Smooth muscle cell (in vitro differentiated cells): Measurements from ENCODE around the gene PUM1. TPM values are rescaled to one million over a fixed set of nuclear protein-coding genes. Genes with fewer than 3 reads are reported as not detected.

Source experiments
- DNase-seq: peaks from one replicate; lab custom pipeline; 2025; ENCODE audit not compliant: unreplicated experiment; lab: John Stamatoyannopoulos, UW
- H2AFZ ChIP-seq: fragments of 200-600 bp; sonication (generic); 2 replicates; pipeline ENCODE4 v1.6.0; 2016; ENCODE audit warnings: antibody characterized with exemption, low read depth, mild to moderate bottlenecking
- H3F3A ChIP-seq: fragments of 200-600 bp; sonication (generic); 2 replicates; pipeline ENCODE4 v1.6.0; 2017; ENCODE audit warnings: antibody characterized with exemption, low read depth
- H3K27ac ChIP-seq: fragments of 200-600 bp; sonication (generic); 2 replicates; pipeline ENCODE4 v1.5.1; 2016; ENCODE audit warnings: low read depth, mild to moderate bottlenecking
- H3K27me3 ChIP-seq: fragments of 200-600 bp; sonication (generic); 2 replicates; pipeline ENCODE4 v1.6.1; 2016; ENCODE audit warnings: low read depth, mild to moderate bottlenecking
- H3K36me3 ChIP-seq: fragments of 200-600 bp; sonication (generic); 2 replicates; pipeline ENCODE4 v1.5.1; 2016; ENCODE audit warnings: low read depth
- H3K4me1 ChIP-seq: fragments of 200-600 bp; sonication (generic); 2 replicates; pipeline ENCODE4 v1.5.1; 2016; ENCODE audit warnings: low read depth
- H3K4me2 ChIP-seq: fragments of 200-600 bp; sonication (generic); 2 replicates; pipeline ENCODE4 v1.6.0; 2016; ENCODE audit warnings: mild to moderate bottlenecking
- H3K4me3 ChIP-seq: fragments of 200-600 bp; sonication (generic); 2 replicates; pipeline ENCODE4 v1.5.1; 2016; ENCODE audit warnings: mild to moderate bottlenecking
- H3K79me2 ChIP-seq: fragments of 200-600 bp; sonication (generic); 2 replicates; pipeline ENCODE4 v1.6.0; 2016; ENCODE audit warnings: low read depth, mild to moderate bottlenecking
- H3K9ac ChIP-seq: fragments of 200-600 bp; sonication (generic); 2 replicates; pipeline ENCODE4 v1.6.0; 2016; ENCODE audit warnings: low read depth
- H3K9me3 ChIP-seq: fragments of 200-600 bp; sonication (generic); replicated peaks from 2 replicates; pipeline ENCODE4 v1.5.1; 2016; ENCODE audit warnings: low read depth
- H4K20me1 ChIP-seq: fragments of 200-600 bp; sonication (generic); 2 replicates; pipeline ENCODE4 v1.6.0; 2016; ENCODE audit warnings: low read depth
- WGBS: methylation state at CpG from one replicate; pipeline ENCODE4 v1.1.7; 2016; ENCODE audit warnings: low lambda C conversion rate; 5-methylcytosine and 5-hydroxymethylcytosine counted together
- polyA plus RNA-seq: library from polyadenylated mRNA; unstranded; fragments of >200 nt; fragmentation: Nextera tagmentation; extraction: Ambion mirVana; gene quantifications from 2 replicates; pipeline ENCODE4 v1.2.1, GENCODE V29; 2016
- total RNA-seq: library from RNA; depleted of rRNA; stranded (reverse); fragments of >200 nt; gene quantifications from 2 replicates; pipeline ENCODE4 v1.2.3, GENCODE V29; 2014
- TF ChIP-seq, protein P1 (sequence below): fragments of 200-600 bp; sonication (generic); IDR thresholded peaks from 2 replicates; pipeline ENCODE4 v1.5.1; 2017; ENCODE audit warnings: borderline replicate concordance, mild to moderate bottlenecking, antibody characterized with exemption; ENCODE audit not compliant: insufficient read depth, poor library complexity, severe bottlenecking

The PUM1 gene
- total and polyA plus RNA-seq, 2 experiments from 2014 or later: 49.0 to 78.2 TPM

- H3K4me2 ChIP-seq: no peak overlapping the region
Measured at GRCh38 chr1:31013187-31013864, 52.2 kb downstream of the PUM1 start.

DNA sequence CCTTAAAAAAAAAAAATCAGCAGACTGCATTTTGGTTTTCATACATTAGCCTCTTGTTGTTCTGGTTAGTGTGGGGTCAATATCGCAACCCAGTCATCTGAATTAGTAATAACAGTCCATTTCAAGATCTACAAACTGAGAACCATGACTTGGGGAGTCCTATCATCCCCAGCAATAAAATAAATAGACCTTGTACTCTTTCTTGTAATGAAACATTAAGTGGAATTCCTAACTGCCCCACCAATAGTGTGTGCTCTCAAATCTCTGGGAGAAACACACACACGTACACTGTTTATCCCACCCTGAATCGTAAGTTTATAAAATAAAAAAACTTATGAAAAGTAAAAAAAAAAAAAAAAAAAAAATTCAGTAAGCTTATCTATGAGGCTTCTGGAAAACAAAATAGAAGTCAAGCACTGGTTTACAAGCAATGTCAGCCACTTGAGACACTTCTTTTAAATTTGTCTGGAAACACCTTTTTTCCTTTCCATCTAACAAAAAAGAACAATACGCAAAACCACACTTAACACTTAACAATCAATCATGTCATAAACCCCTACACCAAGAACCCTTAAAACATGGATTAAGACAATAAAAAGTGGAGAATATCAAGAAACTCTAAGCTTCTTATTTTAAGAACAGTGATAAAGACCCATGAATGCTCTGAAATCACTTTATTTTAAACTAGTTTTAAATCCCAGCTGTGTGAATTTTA, 53.1 kb downstream of the PUM1 start:
- Histone ChIP-seq H3K27me3 (no peaks in the 10 kb centered on the region), H3K9ac (no peak overlapping the region), H3K79me2 (peaks cover 96% of the 10 kb centered on the region), H4K20me1 (peaks cover 100% of the 10 kb centered on the region), H3K4me2 (no peak overlapping the region), H2AFZ (no peak overlapping the region), H3F3A (peaks cover 25% of the 10 kb centered on the region), H3K9me3 (no peaks in the 10 kb centered on the region), H3K4me1 (peaks cover 29% of the 10 kb centered on the region), H3K4me3 (no peak overlapping the region), H3K27ac (peak overlapping the region; percentile 8), H3K36me3 (no peaks in the 10 kb centered on the region)
- WGBS: 90% methylated on average over 4 of the region's 4 CpGs
- TF ChIP-seq, protein P1, sequence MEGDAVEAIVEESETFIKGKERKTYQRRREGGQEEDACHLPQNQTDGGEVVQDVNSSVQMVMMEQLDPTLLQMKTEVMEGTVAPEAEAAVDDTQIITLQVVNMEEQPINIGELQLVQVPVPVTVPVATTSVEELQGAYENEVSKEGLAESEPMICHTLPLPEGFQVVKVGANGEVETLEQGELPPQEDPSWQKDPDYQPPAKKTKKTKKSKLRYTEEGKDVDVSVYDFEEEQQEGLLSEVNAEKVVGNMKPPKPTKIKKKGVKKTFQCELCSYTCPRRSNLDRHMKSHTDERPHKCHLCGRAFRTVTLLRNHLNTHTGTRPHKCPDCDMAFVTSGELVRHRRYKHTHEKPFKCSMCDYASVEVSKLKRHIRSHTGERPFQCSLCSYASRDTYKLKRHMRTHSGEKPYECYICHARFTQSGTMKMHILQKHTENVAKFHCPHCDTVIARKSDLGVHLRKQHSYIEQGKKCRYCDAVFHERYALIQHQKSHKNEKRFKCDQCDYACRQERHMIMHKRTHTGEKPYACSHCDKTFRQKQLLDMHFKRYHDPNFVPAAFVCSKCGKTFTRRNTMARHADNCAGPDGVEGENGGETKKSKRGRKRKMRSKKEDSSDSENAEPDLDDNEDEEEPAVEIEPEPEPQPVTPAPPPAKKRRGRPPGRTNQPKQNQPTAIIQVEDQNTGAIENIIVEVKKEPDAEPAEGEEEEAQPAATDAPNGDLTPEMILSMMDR: no peak
- no peak for DNase-seq

More at GRCh38 chr1:31013187-31013864, 52.2 kb downstream of the PUM1 start:
- Histone ChIP-seq H3K4me1 (peaks cover 30% of the 10 kb centered on the region), H3K4me3 (no peak overlapping the region), H3K9me3 (no peaks in the 10 kb centered on the region), H3K36me3 (no peaks in the 10 kb centered on the region), H3K9ac (no peak overlapping the region), H3F3A (peaks cover 19% of the 10 kb centered on the region), H3K27me3 (no peaks in the 10 kb centered on the region), H4K20me1 (peaks cover 100% of the 10 kb centered on the region), H3K27ac (peak overlapping the region; percentile 26), H2AFZ (no peak overlapping the region), H3K79me2 (peaks cover 100% of the 10 kb centered on the region)
- TF ChIP-seq, protein P1: no peak
- DNase-seq: no peak
- WGBS: 80% methylated on average over 3 of the region's 3 CpGs

- Histone ChIP-seq H3K4me3 (no peak overlapping the region), H2AFZ (no peak overlapping the region), H3K9ac (no peak overlapping the region), H3K4me1 (peaks cover 30% of the 10 kb centered on the region), H3F3A (peaks cover 31% of the 10 kb centered on the region), H3K27me3 (no peaks in the 10 kb centered on the region), H3K36me3 (no peaks in the 10 kb centered on the region), H3K4me2 (no peak overlapping the region), H3K79me2 (peaks cover 92% of the 10 kb centered on the region), H3K9me3 (no peaks in the 10 kb centered on the region), H4K20me1 (peaks cover 100% of the 10 kb centered on the region), H3K27ac (peak overlapping the region; percentile 92)
- TF ChIP-seq, protein P1: no peak
- WGBS: 98% methylated on average over 1 of the region's 1 CpG
- DNase-seq: no peak
Measured at GRCh38 chr1:31011719-31012118, 53.8 kb downstream of the PUM1 start.
